GM19395 (cell line): ENCODE measurements around the gene COL8A1.

Experiments used
- ATAC-seq: cut with Tn5 transposase; IDR thresholded peaks from one replicate; pipeline ENCODE4 v1.9.1; 2021; ENCODE audit warnings: mild to moderate bottlenecking, moderate library complexity; ENCODE audit not compliant: unreplicated experiment

Gene COL8A1

GRCh38 chr3:99753268-99753975 lies 115.0 kb downstream of the COL8A1 start:
- ATAC-seq, result peak; percentile 94

- no peak for ATAC-seq
These were observed 117.4 kb downstream of the COL8A1 start for GRCh38 chr3:99755831-99756230.

- ATAC-seq, result no peak
These were observed 119.6 kb downstream of the COL8A1 start for GRCh38 chr3:99757966-99758365.

- no peak for ATAC-seq
These were observed 120.2 kb downstream of the COL8A1 start for GRCh38 chr3:99758502-99759177.

- no peak for ATAC-seq
These were observed 121.6 kb downstream of the COL8A1 start for GRCh38 chr3:99760031-99760430.

GRCh38 chr3:99760629-99761028 lies 122.2 kb downstream of the COL8A1 start:
- no peak for ATAC-seq

- ATAC-seq, result no peak
These were observed 123.2 kb downstream of the COL8A1 start for GRCh38 chr3:99761415-99762165.

- no peak for ATAC-seq
These were observed 124.5 kb downstream of the COL8A1 start for GRCh38 chr3:99762901-99763300.

GRCh38 chr3:99764377-99764776 lies 126.0 kb downstream of the COL8A1 start:
- no peak for ATAC-seq

GRCh38 chr3:99765042-99765942 lies 126.9 kb downstream of the COL8A1 start:
- no peak for ATAC-seq

GRCh38 chr3:99767291-99767690 lies 128.9 kb downstream of the COL8A1 start:
- ATAC-seq, result no peak

- no peak for ATAC-seq
These were observed 129.7 kb downstream of the COL8A1 start for GRCh38 chr3:99768126-99768525.

- no peak for ATAC-seq
These were observed 130.6 kb downstream of the COL8A1 start for GRCh38 chr3:99768808-99769501.

- no peak for ATAC-seq
These were observed 133.8 kb downstream of the COL8A1 start for GRCh38 chr3:99772171-99772570.

- ATAC-seq, result no peak
These were observed 134.3 kb downstream of the COL8A1 start for GRCh38 chr3:99772671-99773070.

- peak; percentile 99 for ATAC-seq
These were observed 136.1 kb downstream of the COL8A1 start for GRCh38 chr3:99774467-99774866.

- ATAC-seq, result no peak
These were observed 138.3 kb downstream of the COL8A1 start for GRCh38 chr3:99776516-99777209.

GRCh38 chr3:99777210-99777549 lies 138.8 kb downstream of the COL8A1 start:
- no peak for ATAC-seq

- no peak for ATAC-seq
These were observed 139.3 kb downstream of the COL8A1 start for GRCh38 chr3:99777708-99778107.

- ATAC-seq, result no peak
These were observed 142.4 kb downstream of the COL8A1 start for GRCh38 chr3:99780749-99781148.
